GM18909 (cell line): ENCODE data around the gene PDE8A.
"Not testable (repeated sequence)": the region's sequence is repeated elsewhere in the genome, so short reads cannot be mapped to it uniquely, and the experiment has no call there.

ENCODE experiments used
- ATAC-seq: cut with Tn5 transposase; IDR thresholded peaks from one replicate; pipeline ENCODE4 v1.9.1; 2021; ENCODE audit warnings: mild to moderate bottlenecking; ENCODE audit not compliant: unreplicated experiment, poor library complexity

PDE8A gene

GRCh38 chr15:84987949-84988624 lies 6.4 kb downstream of the PDE8A start:
- ATAC-seq, result no peak

GRCh38 chr15:84988909-84989644 lies 7.4 kb downstream of the PDE8A start:
- ATAC-seq, result no peak

GRCh38 chr15:84990507-84990906 lies 8.9 kb downstream of the PDE8A start:
- no peak for ATAC-seq

GRCh38 chr15:84991014-84991712 lies 9.5 kb downstream of the PDE8A start:
- no peak for ATAC-seq

GRCh38 chr15:84992157-84992944 lies 10.7 kb downstream of the PDE8A start:
- ATAC-seq, result no peak

- no peak for ATAC-seq
Measured at GRCh38 chr15:84996055-84996454, 14.4 kb downstream of the PDE8A start.

- ATAC-seq, result not testable (repeated sequence)
Measured at GRCh38 chr15:84996714-84997113, 15.1 kb downstream of the PDE8A start.

- not testable (repeated sequence) for ATAC-seq
Measured at GRCh38 chr15:84997214-84997613, 15.6 kb downstream of the PDE8A start.

GRCh38 chr15:85000189-85000864 lies 18.7 kb downstream of the PDE8A start:
- ATAC-seq, result no peak

- ATAC-seq, result no peak
Measured at GRCh38 chr15:85000937-85001336, 19.3 kb downstream of the PDE8A start.

GRCh38 chr15:85002517-85002916 lies 20.9 kb downstream of the PDE8A start:
- ATAC-seq, result no peak

- ATAC-seq, result no peak
Measured at GRCh38 chr15:85003593-85004312, 22.1 kb downstream of the PDE8A start.

GRCh38 chr15:85004550-85004949 lies 22.9 kb downstream of the PDE8A start:
- no peak for ATAC-seq

- no peak for ATAC-seq
Measured at GRCh38 chr15:85005319-85005718, 23.7 kb downstream of the PDE8A start.

- no peak for ATAC-seq
Measured at GRCh38 chr15:85005746-85006145, 24.1 kb downstream of the PDE8A start.

- ATAC-seq, result no peak
Measured at GRCh38 chr15:85006201-85006600, 24.5 kb downstream of the PDE8A start.

- no peak for ATAC-seq
Measured at GRCh38 chr15:85006655-85007054, 25.0 kb downstream of the PDE8A start.

GRCh38 chr15:85007137-85007536 lies 25.5 kb downstream of the PDE8A start:
- ATAC-seq, result no peak

- ATAC-seq, result no peak
Measured at GRCh38 chr15:85007741-85008397, 26.2 kb downstream of the PDE8A start.
